ENCODE results near the gene MAD2L2. TPM values are rescaled to one million over a fixed set of nuclear protein-coding genes. Genes with fewer than 3 reads are reported as not detected.

MAD2L2 gene
- polyA plus RNA-seq, 3 donors: 50.4 to 71.3 (median 57.8) TPM

- H3K4me2 ChIP-seq (replicated peaks; ENCODE audit: extremely low read depth, low read length, poor library complexity, severe bottlenecking): no peak overlapping the region
- H3K27me3 ChIP-seq (ENCODE audit: control insufficient read depth in 2 of 2, insufficient read depth in 2 of 2, low read length in 2 of 2): peaks cover 0 to 18% of the 10 kb centered on the region in 2 donors
- Mint-ChIP-seq H3K9me3 (peaks cover 0 to 3% (median 0%) of the 10 kb centered on the region in 7 donors), H3K27me3 (ENCODE audit: low read depth in 3 of 3) (peaks cover 8 to 36% (median 22%) of the 10 kb centered on the region in 3 donors), H3K27ac (no peak overlapping the region), H3K36me3 (peaks cover 0 to 3% of the 10 kb centered on the region in 2 donors), H3K4me3 (no peak overlapping the region), H3K4me1 (peaks cover 17% of the 10 kb centered on the region)
- peaks cover 6% of the 10 kb centered on the region for H3K79me2 ChIP-seq (ENCODE audit: insufficient read depth, low read length)
- H2AFZ ChIP-seq (ENCODE audit: insufficient read depth, low read depth, low read length, poor library complexity, severe bottlenecking): no peak overlapping the region
- H3K9me3 ChIP-seq (replicated peaks in 1 of 2; ENCODE audit: control insufficient read depth in 1 of 2, insufficient read depth in 1 of 2, low read length in 2 of 2): no peaks in the 10 kb centered on the region
- H3K9ac ChIP-seq (ENCODE audit: insufficient read depth, low read length, poor library complexity, severe bottlenecking): no peak overlapping the region
- H3K27ac ChIP-seq (ENCODE audit: low read depth in 1 of 2, low read length in 2 of 2): no peak overlapping the region
- H3K4me3 ChIP-seq (replicated peaks in 1 of 3; ENCODE audit: low read depth in 2 of 3, low read length in 3 of 3): no peak overlapping the region
- H3K36me3 ChIP-seq (replicated peaks in 1 of 2; ENCODE audit: control insufficient read depth in 1 of 2, insufficient read depth in 2 of 2, low read length in 2 of 2): no peaks in the 10 kb centered on the region
- peaks cover 11 to 25% of the 10 kb centered on the region in 2 donors for H3K4me1 ChIP-seq (ENCODE audit: control insufficient read depth in 1 of 2, insufficient read depth in 2 of 2, low read length in 2 of 2)
- intact Hi-C loops (cut with micrococcal nuclease): no loop called here
- DNase-seq: no peak
- no peaks in the 10 kb centered on the region for H4K20me1 ChIP-seq (ENCODE audit: insufficient read depth, low read length)
- WGBS (ENCODE audit: insufficient coverage): 100% methylated on average over 1 of the region's 7 CpGs
- no peak for TF ChIP-seq CTCF (IDR thresholded peaks at IDR 0.05)
Observed at GRCh38 chr1:11684070-11684469, 3.1 kb upstream of the MAD2L2 start.

GRCh38 chr1:11682799-11683198 lies 1.9 kb upstream of the MAD2L2 start:
- Mint-ChIP-seq H3K4me1 (peaks cover 21% of the 10 kb centered on the region), H3K27me3 (ENCODE audit: low read depth in 3 of 3) (peaks cover 0 to 25% (median 11%) of the 10 kb centered on the region in 3 donors), H3K27ac (no peak overlapping the region), H3K36me3 (peaks cover 4 to 7% of the 10 kb centered on the region in 2 donors), H3K4me3 (no peak overlapping the region), H3K9me3 (peaks cover 0 to 3% (median 0%) of the 10 kb centered on the region in 7 donors)
- no peak overlapping the region for H2AFZ ChIP-seq (ENCODE audit: insufficient read depth, low read depth, low read length, poor library complexity, severe bottlenecking)
- 100% methylated on average over 1 of the region's 1 CpG for WGBS (ENCODE audit: insufficient coverage)
- no peak for TF ChIP-seq CTCF (IDR thresholded peaks at IDR 0.05)
- no peak for DNase-seq
- H3K27me3 ChIP-seq (ENCODE audit: control insufficient read depth in 2 of 2, insufficient read depth in 2 of 2, low read length in 2 of 2): peaks cover 0 to 8% of the 10 kb centered on the region in 2 donors
- no peaks in the 10 kb centered on the region for H4K20me1 ChIP-seq (ENCODE audit: insufficient read depth, low read length)
- no peak overlapping the region for H3K4me3 ChIP-seq (replicated peaks in 1 of 3; ENCODE audit: low read depth in 2 of 3, low read length in 3 of 3)
- H3K9ac ChIP-seq (ENCODE audit: insufficient read depth, low read length, poor library complexity, severe bottlenecking): no peak overlapping the region
- H3K36me3 ChIP-seq (replicated peaks in 1 of 2; ENCODE audit: control insufficient read depth in 1 of 2, insufficient read depth in 2 of 2, low read length in 2 of 2): no peaks in the 10 kb centered on the region
- intact Hi-C loops (cut with micrococcal nuclease): no loop called here
- H3K4me2 ChIP-seq (replicated peaks; ENCODE audit: extremely low read depth, low read length, poor library complexity, severe bottlenecking): no peak overlapping the region
- H3K4me1 ChIP-seq (ENCODE audit: control insufficient read depth in 1 of 2, insufficient read depth in 2 of 2, low read length in 2 of 2): peaks cover 11 to 25% of the 10 kb centered on the region in 2 donors
- no peaks in the 10 kb centered on the region for H3K9me3 ChIP-seq (replicated peaks in 1 of 2; ENCODE audit: control insufficient read depth in 1 of 2, insufficient read depth in 1 of 2, low read length in 2 of 2)
- no peak overlapping the region for H3K27ac ChIP-seq (ENCODE audit: low read depth in 1 of 2, low read length in 2 of 2)
- peaks cover 6% of the 10 kb centered on the region for H3K79me2 ChIP-seq (ENCODE audit: insufficient read depth, low read length)
